Astrocyte (in vitro differentiated cells and primary cell): ENCODE data around the gene EGR1.

Source experiments
- EZH2 ChIP-seq: IDR thresholded peaks from 2 replicates; pipeline ENCODE4 v1.6.1; 2012; ENCODE audit warnings: mild to moderate bottlenecking, low read length, inconsistent platforms; ENCODE audit not compliant: insufficient read depth
- TF ChIP-seq, protein P1 (sequence below): IDR thresholded peaks from 2 replicates; pipeline ENCODE4 v1.5.1; 2011; ENCODE audit warnings: low read depth, mild to moderate bottlenecking, inconsistent platforms, low read length, moderate library complexity; ENCODE audit not compliant: insufficient read depth

- TF ChIP-seq, protein P1, sequence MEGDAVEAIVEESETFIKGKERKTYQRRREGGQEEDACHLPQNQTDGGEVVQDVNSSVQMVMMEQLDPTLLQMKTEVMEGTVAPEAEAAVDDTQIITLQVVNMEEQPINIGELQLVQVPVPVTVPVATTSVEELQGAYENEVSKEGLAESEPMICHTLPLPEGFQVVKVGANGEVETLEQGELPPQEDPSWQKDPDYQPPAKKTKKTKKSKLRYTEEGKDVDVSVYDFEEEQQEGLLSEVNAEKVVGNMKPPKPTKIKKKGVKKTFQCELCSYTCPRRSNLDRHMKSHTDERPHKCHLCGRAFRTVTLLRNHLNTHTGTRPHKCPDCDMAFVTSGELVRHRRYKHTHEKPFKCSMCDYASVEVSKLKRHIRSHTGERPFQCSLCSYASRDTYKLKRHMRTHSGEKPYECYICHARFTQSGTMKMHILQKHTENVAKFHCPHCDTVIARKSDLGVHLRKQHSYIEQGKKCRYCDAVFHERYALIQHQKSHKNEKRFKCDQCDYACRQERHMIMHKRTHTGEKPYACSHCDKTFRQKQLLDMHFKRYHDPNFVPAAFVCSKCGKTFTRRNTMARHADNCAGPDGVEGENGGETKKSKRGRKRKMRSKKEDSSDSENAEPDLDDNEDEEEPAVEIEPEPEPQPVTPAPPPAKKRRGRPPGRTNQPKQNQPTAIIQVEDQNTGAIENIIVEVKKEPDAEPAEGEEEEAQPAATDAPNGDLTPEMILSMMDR, result no peak
- no peak for TF ChIP-seq EZH2
Observed at GRCh38 chr5:138435943-138436342, 29.3 kb upstream of the EGR1 start.
